DLD1 (cell line): ENCODE results near the gene LEFTY1.
"Not testable (repeated sequence)": the region's sequence is repeated elsewhere in the genome, so short reads cannot be mapped to it uniquely, and the experiment has no call there.

ENCODE experiments used
- in situ Hi-C: cut with HindIII; loops from 2 replicates; pipeline ENCODE4 v1.10.0; 2017; ENCODE audit warnings: low sequenced_read_pairs

LEFTY1 gene

GRCh38 chr1:225850370-225850769 is 38.6 kb downstream of the LEFTY1 start:
- in situ Hi-C loops, result no loop called here

GRCh38 chr1:225849925-225850324 is 39.0 kb downstream of the LEFTY1 start:
- in situ Hi-C loops, result no loop called here

- in situ Hi-C loops, result no loop called here
These were observed 40.7 kb downstream of the LEFTY1 start for GRCh38 chr1:225848030-225848955.

GRCh38 chr1:225847610-225848009 is 41.3 kb downstream of the LEFTY1 start:
- in situ Hi-C loops, result no loop called here

GRCh38 chr1:225846331-225847310 is 42.3 kb downstream of the LEFTY1 start:
- in situ Hi-C loops, result no loop called here

GRCh38 chr1:225845571-225846259 is 43.2 kb downstream of the LEFTY1 start:
- in situ Hi-C loops, result no loop called here

- in situ Hi-C loops, result no loop called here
These were observed 43.8 kb downstream of the LEFTY1 start for GRCh38 chr1:225845097-225845496.

GRCh38 chr1:225844236-225845061 is 44.5 kb downstream of the LEFTY1 start:
- in situ Hi-C loops, result no loop called here

GRCh38 chr1:225843426-225843795 is 45.5 kb downstream of the LEFTY1 start:
- in situ Hi-C loops, result no loop called here

- in situ Hi-C loops, result no loop called here
These were observed 46.0 kb downstream of the LEFTY1 start for GRCh38 chr1:225842788-225843425.

GRCh38 chr1:225842074-225842473 is 46.9 kb downstream of the LEFTY1 start:
- in situ Hi-C loops, result no loop called here

- in situ Hi-C loops, result no loop called here
These were observed 48.2 kb downstream of the LEFTY1 start for GRCh38 chr1:225840713-225841112.

GRCh38 chr1:225840223-225840610 is 48.7 kb downstream of the LEFTY1 start:
- in situ Hi-C loops, result no loop called here

- in situ Hi-C loops, result no loop called here
These were observed 50.2 kb downstream of the LEFTY1 start for GRCh38 chr1:225838793-225839192.

GRCh38 chr1:225836296-225836695 is 52.6 kb downstream of the LEFTY1 start:
- in situ Hi-C loops, result not testable (repeated sequence)
